Trophoblast cell (in vitro differentiated cells and primary cell): ENCODE data around the gene PLA1A.

Experiments used
- DNase-seq, 2 donors: peaks; one replicate each; pipeline ENCODE4 v3.0.0-alpha.2; 2016
- H2AFZ ChIP-seq: 2 replicates; pipeline ENCODE4 v1.6.1; 2013; ENCODE audit warnings: low read length, moderate library complexity, mild to moderate bottlenecking; ENCODE audit not compliant: insufficient read depth, poor library complexity
- H2AK5ac ChIP-seq: 2 replicates; pipeline ENCODE4 v1.6.1; 2013; ENCODE audit warnings: mild to moderate bottlenecking, low read length
- H2BK120ac ChIP-seq: 2 replicates; pipeline ENCODE4 v1.6.1; 2013; ENCODE audit warnings: low read length, mild to moderate bottlenecking, moderate library complexity; ENCODE audit not compliant: insufficient read depth, poor library complexity
- H2BK12ac ChIP-seq: 2 replicates; pipeline ENCODE4 v1.6.1; 2013; ENCODE audit warnings: mild to moderate bottlenecking, low read length, moderate library complexity
- H2BK5ac ChIP-seq: 2 replicates; pipeline ENCODE4 v1.6.1; 2013; ENCODE audit warnings: low read length, low read depth, moderate library complexity, mild to moderate bottlenecking; ENCODE audit not compliant: poor library complexity
- H3K14ac ChIP-seq: 2 replicates; pipeline ENCODE4 v1.6.1; 2013; ENCODE audit warnings: mild to moderate bottlenecking, low read length
- H3K18ac ChIP-seq: 2 replicates; pipeline ENCODE4 v1.6.1; 2013; ENCODE audit warnings: mild to moderate bottlenecking, low read length
- H3K23ac ChIP-seq: 2 replicates; pipeline ENCODE4 v1.6.1; 2013; ENCODE audit warnings: low read length
- H3K27ac ChIP-seq: 2 replicates; pipeline ENCODE4 v1.5.1; 2013; ENCODE audit warnings: low read depth, mild to moderate bottlenecking, inconsistent platforms, low read length, moderate library complexity
- H3K27me3 ChIP-seq: 2 replicates; pipeline ENCODE4 v1.6.1; 2013; ENCODE audit warnings: inconsistent platforms, mild to moderate bottlenecking, low read length, moderate library complexity; ENCODE audit not compliant: insufficient read depth
- H3K36me3 ChIP-seq, 2 experiments: 1 replicate in 1 of 2; 2 replicates in 1 of 2; pipeline ENCODE4 v1.6.1; 2013; ENCODE audit warnings: low read length in 2 of 2, mild to moderate bottlenecking in 2 of 2, moderate library complexity in 1 of 2; ENCODE audit not compliant: insufficient read depth in 2 of 2, control insufficient read depth in 1 of 2
- H3K4ac ChIP-seq: 2 replicates; pipeline ENCODE4 v1.6.1; 2013; ENCODE audit warnings: low read depth, mild to moderate bottlenecking, low read length, moderate library complexity
- H3K4me1 ChIP-seq, 2 experiments: 1 replicate in 1 of 2; 2 replicates in 1 of 2; pipeline ENCODE4 v1.6.1; 2013; ENCODE audit warnings: low read length in 2 of 2, mild to moderate bottlenecking in 2 of 2, moderate library complexity in 1 of 2; ENCODE audit not compliant: insufficient read depth in 2 of 2, control insufficient read depth in 1 of 2
- H3K4me2 ChIP-seq: 2 replicates; pipeline ENCODE4 v1.6.1; 2013; ENCODE audit warnings: inconsistent platforms, mild to moderate bottlenecking, low read length, moderate library complexity
- H3K4me3 ChIP-seq: 2 replicates; pipeline ENCODE4 v1.5.1; 2013; ENCODE audit warnings: mild to moderate bottlenecking, low read depth, low read length, inconsistent platforms
- H3K79me1 ChIP-seq: one replicate; pipeline ENCODE4 v1.6.1; 2013; ENCODE audit warnings: low read length
- H3K79me2 ChIP-seq: 2 replicates; pipeline ENCODE4 v1.6.1; 2013; ENCODE audit warnings: low read length, mild to moderate bottlenecking; ENCODE audit not compliant: control insufficient read depth, insufficient read depth, poor library complexity
- H3K9ac ChIP-seq: 2 replicates; pipeline ENCODE4 v1.6.1; 2013; ENCODE audit warnings: mild to moderate bottlenecking, low read length
- H3K9me3 ChIP-seq: 2 replicates; pipeline ENCODE4 v1.6.1; 2013; ENCODE audit warnings: low read depth, mild to moderate bottlenecking, control low read depth, inconsistent platforms, low read length; ENCODE audit not compliant: insufficient read depth
- H4K12ac ChIP-seq: 2 replicates; pipeline ENCODE4 v1.6.1; 2013; ENCODE audit warnings: low read depth, mild to moderate bottlenecking, low read length, moderate library complexity
- H4K8ac ChIP-seq: 2 replicates; pipeline ENCODE4 v1.6.1; 2013; ENCODE audit warnings: low read depth, mild to moderate bottlenecking, low read length, moderate library complexity
- H4K91ac ChIP-seq: one replicate; pipeline ENCODE4 v1.6.1; 2013; ENCODE audit warnings: low read depth, mild to moderate bottlenecking, low read length, moderate library complexity
- WGBS: extraction: QIAGEN DNeasy Blood & Tissue Kit; methylation state at CpG from one replicate; pipeline ENCODE4 v1.1.7; 2013; ENCODE audit warnings: missing lambda C conversion rate; ENCODE audit not compliant: insufficient read length, insufficient coverage; ENCODE audit errors: extremely low coverage; 5-methylcytosine and 5-hydroxymethylcytosine counted together

PLA1A gene

DNA sequence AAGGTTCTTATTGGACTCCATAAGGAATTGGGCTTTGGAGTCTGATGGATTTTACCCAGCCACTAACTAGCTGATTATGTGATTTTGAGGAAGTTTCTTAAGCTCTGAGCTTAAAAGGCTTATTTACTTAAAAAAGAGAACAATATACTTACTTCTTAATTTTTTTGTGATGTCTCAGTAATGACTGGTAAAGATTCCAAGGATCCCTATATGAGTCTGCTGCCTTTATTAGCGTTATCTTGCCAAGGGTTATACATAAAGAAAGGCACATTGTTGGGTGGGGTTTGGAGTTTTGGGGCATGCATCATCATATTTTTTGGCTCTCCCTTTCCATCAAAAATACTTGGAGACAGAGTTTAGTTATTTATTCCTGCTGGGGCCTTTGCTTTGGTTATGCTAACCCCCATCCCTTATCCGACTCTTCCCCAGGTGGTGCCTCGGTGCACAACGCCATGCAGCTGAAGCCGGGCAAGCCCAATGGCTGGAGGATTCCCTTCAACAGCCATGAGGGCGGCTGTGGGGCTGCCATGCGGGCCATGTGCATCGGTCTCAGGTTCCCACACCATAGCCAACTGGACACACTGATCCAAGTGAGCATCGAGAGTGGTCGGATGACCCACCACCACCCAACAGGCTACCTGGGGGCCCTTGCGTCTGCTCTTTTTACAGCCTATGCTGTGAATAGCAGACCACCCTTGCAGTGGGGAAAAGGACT lies 11.7 kb upstream of the PLA1A start:
- WGBS = no CpG with 5 or more reads among the region's 11 CpGs
- Histone ChIP-seq H3K27me3 (no peaks in the 10 kb centered on the region), H2AK5ac (no peak overlapping the region), H4K12ac (no peak overlapping the region), H4K8ac (no peak overlapping the region), H3K27ac (no peak overlapping the region), H3K79me1 (no peaks in the 10 kb centered on the region), H3K4me2 (no peak overlapping the region), H3K4me3 (no peak overlapping the region), H4K91ac (no peak overlapping the region), H2BK120ac (no peak overlapping the region), H3K18ac (no peak overlapping the region), H2BK5ac (no peak overlapping the region), H3K9me3 (no peaks in the 10 kb centered on the region), H2AFZ (no peak overlapping the region), H3K79me2 (no peaks in the 10 kb centered on the region), H3K36me3 (no peaks in the 10 kb centered on the region), H3K4me1 (no peaks in the 10 kb centered on the region), H3K9ac (no peak overlapping the region), H2BK12ac (no peak overlapping the region), H3K4ac (no peak overlapping the region), H3K14ac (no peak overlapping the region), H3K23ac (no peak overlapping the region)
- DNase-seq = peak in 1 of 2 donors; percentile 59

DNA sequence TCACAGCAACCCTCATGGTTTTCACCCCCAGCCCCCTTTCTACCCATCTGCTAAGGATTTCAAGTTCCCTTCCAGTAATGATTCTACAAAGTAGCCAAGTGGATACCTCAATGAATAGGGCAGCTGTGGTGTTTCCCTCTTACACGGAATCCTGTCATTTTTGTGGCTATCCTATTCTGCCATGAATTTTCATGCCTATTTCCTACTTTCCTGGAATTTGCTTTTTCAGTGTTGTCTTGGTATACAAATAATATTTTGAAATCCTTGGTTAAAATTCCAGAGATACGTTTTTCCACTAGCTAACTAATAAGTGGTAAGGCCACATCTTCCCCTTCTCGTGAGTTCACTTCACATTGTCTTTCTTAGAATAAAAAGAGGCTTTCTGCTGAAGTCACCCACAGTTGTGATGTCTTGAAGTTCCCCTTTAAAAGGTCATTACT lies 10.9 kb upstream of the PLA1A start:
- Histone ChIP-seq H2AK5ac (no peak overlapping the region), H2AFZ (no peak overlapping the region), H3K4me3 (no peak overlapping the region), H3K79me2 (no peaks in the 10 kb centered on the region), H3K14ac (no peak overlapping the region), H3K36me3 (no peaks in the 10 kb centered on the region), H2BK120ac (no peak overlapping the region), H3K27ac (no peak overlapping the region), H3K4ac (no peak overlapping the region), H3K27me3 (no peaks in the 10 kb centered on the region), H2BK12ac (no peak overlapping the region), H3K23ac (no peak overlapping the region), H4K8ac (no peak overlapping the region), H4K91ac (no peak overlapping the region), H3K4me1 (no peaks in the 10 kb centered on the region), H3K9ac (no peak overlapping the region), H3K9me3 (no peaks in the 10 kb centered on the region), H3K18ac (no peak overlapping the region), H2BK5ac (no peak overlapping the region), H4K12ac (no peak overlapping the region), H3K4me2 (no peak overlapping the region), H3K79me1 (no peaks in the 10 kb centered on the region)
- WGBS = no CpG with 5 or more reads among the region's 3 CpGs
- DNase-seq = peak; percentile 56 to 80

DNA sequence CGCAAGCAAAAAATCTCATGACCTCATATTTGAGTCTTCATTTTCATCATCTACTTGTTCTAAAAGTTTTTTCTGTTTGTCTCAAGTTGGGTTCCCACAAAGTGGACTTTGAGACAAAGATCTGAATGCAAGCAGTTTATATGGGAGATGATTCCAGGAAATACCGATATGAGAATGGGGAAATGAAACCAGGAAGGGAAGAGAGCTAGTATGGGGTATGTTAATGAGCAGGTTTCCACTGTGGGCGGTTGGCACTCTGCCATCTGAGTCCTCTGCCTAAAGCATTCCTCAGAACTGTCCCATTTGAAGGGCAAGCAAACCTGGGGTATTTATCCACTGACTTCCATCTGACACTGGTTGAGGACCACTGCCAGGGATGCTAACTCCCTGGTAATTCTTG lies 9.6 kb upstream of the PLA1A start:
- no peak overlapping the region for H2AFZ ChIP-seq
- H3K23ac ChIP-seq = no peak overlapping the region
- H3K27me3 ChIP-seq = no peaks in the 10 kb centered on the region
- no peak overlapping the region for H2AK5ac ChIP-seq
- no peak overlapping the region for H2BK120ac ChIP-seq
- no peaks in the 10 kb centered on the region for H3K4me1 ChIP-seq
- DNase-seq = peak in 1 of 2 donors; percentile 53
- H3K4me3 ChIP-seq = no peak overlapping the region
- H4K12ac ChIP-seq = no peak overlapping the region
- no peak overlapping the region for H3K27ac ChIP-seq
- no peak overlapping the region for H3K4ac ChIP-seq
- H3K14ac ChIP-seq = no peak overlapping the region
- H3K4me2 ChIP-seq = no peak overlapping the region
- no peaks in the 10 kb centered on the region for H3K36me3 ChIP-seq
- H3K9me3 ChIP-seq = no peaks in the 10 kb centered on the region
- no peaks in the 10 kb centered on the region for H3K79me1 ChIP-seq
- no peak overlapping the region for H4K91ac ChIP-seq
- no peak overlapping the region for H3K9ac ChIP-seq
- no peaks in the 10 kb centered on the region for H3K79me2 ChIP-seq
- WGBS = no CpG with 5 or more reads among the region's 3 CpGs
- H2BK5ac ChIP-seq = no peak overlapping the region
- no peak overlapping the region for H3K18ac ChIP-seq
- no peak overlapping the region for H2BK12ac ChIP-seq
- no peak overlapping the region for H4K8ac ChIP-seq

DNA sequence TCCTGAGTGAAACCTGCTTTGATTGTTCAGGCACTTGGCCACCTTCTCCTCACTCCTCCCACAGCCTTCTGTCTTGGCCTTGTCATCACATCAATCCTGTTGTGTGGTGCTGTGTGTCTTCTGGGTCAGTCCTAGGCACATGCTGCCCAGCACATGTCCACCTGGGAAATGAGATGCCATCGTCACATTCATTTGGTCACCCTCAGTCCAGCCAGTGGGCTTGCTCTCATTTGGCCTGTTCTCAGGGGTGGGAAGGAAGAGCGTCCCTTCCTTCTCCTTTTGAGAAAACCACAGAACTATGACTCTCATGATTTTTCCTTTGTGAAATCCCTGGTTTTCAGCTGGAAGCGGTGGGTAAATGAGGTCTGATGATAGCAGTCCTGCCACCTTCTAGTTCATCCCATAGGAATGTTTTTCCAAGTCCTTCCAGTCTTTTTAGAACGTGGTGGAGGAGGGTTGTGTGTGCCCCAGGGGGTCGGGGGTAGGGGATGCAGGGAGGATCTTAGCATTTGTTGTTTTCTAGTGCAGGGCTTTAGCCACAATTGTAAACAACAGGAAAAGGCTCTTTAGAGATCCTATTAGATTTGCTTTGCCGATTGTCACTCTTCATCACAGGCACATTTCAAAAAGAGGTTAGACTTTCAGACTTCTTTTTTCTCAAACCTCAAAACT lies 8.4 kb upstream of the PLA1A start:
- Histone ChIP-seq H3K4me3 (no peak overlapping the region), H2AK5ac (no peak overlapping the region), H2BK12ac (no peak overlapping the region), H3K9me3 (no peaks in the 10 kb centered on the region), H3K27ac (no peak overlapping the region), H3K4ac (no peak overlapping the region), H3K14ac (no peak overlapping the region), H3K36me3 (no peaks in the 10 kb centered on the region), H3K4me1 (no peaks in the 10 kb centered on the region), H3K79me2 (no peaks in the 10 kb centered on the region), H3K79me1 (no peaks in the 10 kb centered on the region), H2BK5ac (no peak overlapping the region), H2AFZ (no peak overlapping the region), H3K4me2 (no peak overlapping the region), H3K18ac (no peak overlapping the region), H2BK120ac (no peak overlapping the region), H3K27me3 (no peaks in the 10 kb centered on the region), H3K23ac (no peak overlapping the region), H4K8ac (no peak overlapping the region), H4K91ac (no peak overlapping the region), H3K9ac (no peak overlapping the region), H4K12ac (no peak overlapping the region)
- DNase-seq = peak in 1 of 2 donors; percentile 30
- WGBS = no CpG with 5 or more reads among the region's 6 CpGs
